ENCODE data around the gene LCE1B.

LCE1B gene

DNA sequence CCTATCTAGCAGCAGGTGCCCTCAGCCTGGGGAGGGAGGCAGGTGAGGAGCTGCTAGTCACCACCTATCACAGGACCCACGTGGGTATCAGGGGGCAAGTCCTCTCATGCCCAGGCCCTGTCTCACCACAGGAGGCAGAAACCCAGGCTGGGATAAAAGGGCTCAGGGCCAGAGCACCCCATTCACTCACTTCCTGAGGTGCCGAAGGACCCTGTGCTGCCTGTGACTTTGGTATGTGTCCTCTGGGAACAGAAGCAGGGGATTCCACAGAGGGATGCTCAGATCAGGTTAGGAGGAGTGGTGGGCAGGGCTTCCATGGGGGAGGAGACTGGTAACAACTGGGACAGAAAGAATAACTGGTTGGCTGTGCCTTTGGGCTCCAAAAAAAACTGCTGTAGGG, 25.7 kb upstream of the LCE1B start, which contains the start of gene LCE1E:
TSS of gene LCE1E (plus strand) at position 181 of the 400 bp plus-strand sequence. CDS start 1,043 bp downstream, outside the sequence.
- Histone ChIP-seq H3K9me3 (ENCODE audit: insufficient read depth, low read length) (no peaks in the 10 kb centered on the region), H4K20me1 (ENCODE audit: low read depth, low read length) (no peaks in the 10 kb centered on the region), H3K36me3 (ENCODE audit: low read length) (no peaks in the 10 kb centered on the region), H3K9ac (ENCODE audit: low read length) (no peak within 1 kb of the TSS), H3K9me2 (replicated peaks; ENCODE audit: insufficient read depth, low read length) (no peaks in the 10 kb centered on the region), H2AFZ (ENCODE audit: low read depth, low read length, severe bottlenecking) (no peak within 1 kb of the TSS), H3K79me2 (ENCODE audit: insufficient read depth, low read length) (no peaks in the 10 kb centered on the region), H3F3A (ENCODE audit: insufficient read depth) (no peaks in the 10 kb centered on the region), H3K4me2 (ENCODE audit: low read depth, low read length, poor library complexity, severe bottlenecking) (no peak within 1 kb of the TSS), H3K27me3 (ENCODE audit: low read length) (no peaks in the 10 kb centered on the region), H3K27ac (ENCODE audit: low read depth, low read length) (no peak within 1 kb of the TSS), H3K4me3 (ENCODE audit: insufficient read depth, low read length, poor library complexity, severe bottlenecking) (no peak within 1 kb of the TSS)
- TF ChIP-seq, protein P1, sequence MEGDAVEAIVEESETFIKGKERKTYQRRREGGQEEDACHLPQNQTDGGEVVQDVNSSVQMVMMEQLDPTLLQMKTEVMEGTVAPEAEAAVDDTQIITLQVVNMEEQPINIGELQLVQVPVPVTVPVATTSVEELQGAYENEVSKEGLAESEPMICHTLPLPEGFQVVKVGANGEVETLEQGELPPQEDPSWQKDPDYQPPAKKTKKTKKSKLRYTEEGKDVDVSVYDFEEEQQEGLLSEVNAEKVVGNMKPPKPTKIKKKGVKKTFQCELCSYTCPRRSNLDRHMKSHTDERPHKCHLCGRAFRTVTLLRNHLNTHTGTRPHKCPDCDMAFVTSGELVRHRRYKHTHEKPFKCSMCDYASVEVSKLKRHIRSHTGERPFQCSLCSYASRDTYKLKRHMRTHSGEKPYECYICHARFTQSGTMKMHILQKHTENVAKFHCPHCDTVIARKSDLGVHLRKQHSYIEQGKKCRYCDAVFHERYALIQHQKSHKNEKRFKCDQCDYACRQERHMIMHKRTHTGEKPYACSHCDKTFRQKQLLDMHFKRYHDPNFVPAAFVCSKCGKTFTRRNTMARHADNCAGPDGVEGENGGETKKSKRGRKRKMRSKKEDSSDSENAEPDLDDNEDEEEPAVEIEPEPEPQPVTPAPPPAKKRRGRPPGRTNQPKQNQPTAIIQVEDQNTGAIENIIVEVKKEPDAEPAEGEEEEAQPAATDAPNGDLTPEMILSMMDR (IDR thresholded peaks at IDR 0.05; ENCODE audit: insufficient read depth, low read length, poor library complexity, severe bottlenecking) = no peak
- TF ChIP-seq EZH2phosphoT487 (conservative IDR thresholded peaks at IDR 0.05; ENCODE audit: low read length) = no peak

- no peak overlapping the region for H3K4me2 ChIP-seq (ENCODE audit: low read depth, low read length, poor library complexity, severe bottlenecking)
Observed at GRCh38 chr1:152795686-152796085, 16.1 kb upstream of the LCE1B start.

GRCh38 chr1:152796421-152796820, 15.3 kb upstream of the LCE1B start, which contains the start of gene LCE1D:
LCE1D (plus strand) TSS chr1:152796721; CDS start chr1:152797795, 1,074 bp downstream.
- no peaks in the 10 kb centered on the region for H3K9me3 ChIP-seq (ENCODE audit: insufficient read depth, low read length)
- no peaks in the 10 kb centered on the region for H3K79me2 ChIP-seq (ENCODE audit: insufficient read depth, low read length)

More at GRCh38 chr1:152795686-152796085, 16.1 kb upstream of the LCE1B start:
- no peaks in the 10 kb centered on the region for H3K36me3 ChIP-seq (ENCODE audit: low read length)
- H3K79me2 ChIP-seq (ENCODE audit: insufficient read depth, low read length) = no peaks in the 10 kb centered on the region
- H3K27ac ChIP-seq (ENCODE audit: low read depth, low read length) = no peak overlapping the region
- H4K20me1 ChIP-seq (ENCODE audit: low read depth, low read length) = no peaks in the 10 kb centered on the region
- H3K4me3 ChIP-seq (ENCODE audit: insufficient read depth, low read length, poor library complexity, severe bottlenecking) = no peak overlapping the region
- TF ChIP-seq, protein P1 (IDR thresholded peaks at IDR 0.05; ENCODE audit: insufficient read depth, low read length, poor library complexity, severe bottlenecking) = no peak
- TF ChIP-seq EZH2phosphoT487 (conservative IDR thresholded peaks at IDR 0.05; ENCODE audit: low read length) = no peak
- H2AFZ ChIP-seq (ENCODE audit: low read depth, low read length, severe bottlenecking) = no peak overlapping the region
- H3K9me2 ChIP-seq (replicated peaks; ENCODE audit: insufficient read depth, low read length) = no peaks in the 10 kb centered on the region
- no peaks in the 10 kb centered on the region for H3K9me3 ChIP-seq (ENCODE audit: insufficient read depth, low read length)
- H3K27me3 ChIP-seq (ENCODE audit: low read length) = no peaks in the 10 kb centered on the region
- no peaks in the 10 kb centered on the region for H3F3A ChIP-seq (ENCODE audit: insufficient read depth)
- no peak overlapping the region for H3K9ac ChIP-seq (ENCODE audit: low read length)

More at GRCh38 chr1:152796421-152796820, 15.3 kb upstream of the LCE1B start, which contains the start of gene LCE1D:
- Histone ChIP-seq H3F3A (ENCODE audit: insufficient read depth) (no peaks in the 10 kb centered on the region), H3K4me3 (ENCODE audit: insufficient read depth, low read length, poor library complexity, severe bottlenecking) (no peak within 1 kb of the TSS), H3K27me3 (ENCODE audit: low read length) (no peaks in the 10 kb centered on the region), H3K27ac (ENCODE audit: low read depth, low read length) (no peak within 1 kb of the TSS), H3K36me3 (ENCODE audit: low read length) (no peaks in the 10 kb centered on the region), H2AFZ (ENCODE audit: low read depth, low read length, severe bottlenecking) (no peak within 1 kb of the TSS), H3K9ac (ENCODE audit: low read length) (no peak within 1 kb of the TSS), H4K20me1 (ENCODE audit: low read depth, low read length) (no peaks in the 10 kb centered on the region), H3K4me2 (ENCODE audit: low read depth, low read length, poor library complexity, severe bottlenecking) (no peak within 1 kb of the TSS), H3K9me2 (replicated peaks; ENCODE audit: insufficient read depth, low read length) (no peaks in the 10 kb centered on the region)
- no peak for TF ChIP-seq EZH2phosphoT487 (conservative IDR thresholded peaks at IDR 0.05; ENCODE audit: low read length)
- TF ChIP-seq, protein P1 (IDR thresholded peaks at IDR 0.05; ENCODE audit: insufficient read depth, low read length, poor library complexity, severe bottlenecking) = no peak

Data from SU-DHL-6 (cell line).